HEK293T (cell line): Measurements from ENCODE around the gene CACNA1E.

Experiments
- CTCF ChIA-PET: fragments of 350-600 bp; formaldehyde crosslinking; extraction: SDS; loops from one replicate; lab custom pipeline; 2021; ENCODE audit warnings: antibody characterized with exemption, inconsistent platforms; lab: Yijun Ruan, JAX
- POLR2A ChIA-PET: fragments of 350-600 bp; formaldehyde crosslinking; extraction: SDS; loops from one replicate; lab custom pipeline; 2020; ENCODE audit warnings: antibody characterized with exemption, inconsistent platforms; lab: Yijun Ruan, JAX
- DNase-seq: peaks from one replicate; pipeline ENCODE4 v3.0.0; 2012; ENCODE audit warnings: mixed read lengths; ENCODE audit errors: extremely low spot score
- ARNT ChIP-seq: fragments of 450-650 bp; IDR thresholded peaks from 2 replicates; pipeline ENCODE4 v1.6.1; 2017; ENCODE audit warnings: mild to moderate bottlenecking
- BHLHE40 ChIP-seq: fragments of 450-650 bp; IDR thresholded peaks from 2 replicates; pipeline ENCODE4 v1.6.1; 2016; ENCODE audit warnings: mild to moderate bottlenecking, moderate library complexity, borderline replicate concordance
- CTBP1 ChIP-seq: fragments of 450-650 bp; IDR thresholded peaks from 2 replicates; pipeline ENCODE4 v1.6.1; 2016; ENCODE audit warnings: borderline replicate concordance
- ELF4 ChIP-seq: fragments of 450-650 bp; IDR thresholded peaks from 2 replicates; pipeline ENCODE4 v1.6.1; 2017; ENCODE audit warnings: antibody characterized with exemption
- FOXA1 ChIP-seq: fragments of 450-650 bp; IDR thresholded peaks from 2 replicates; pipeline ENCODE4 v1.6.1; 2016; ENCODE audit warnings: mild to moderate bottlenecking
- FOXK2 ChIP-seq: fragments of 450-650 bp; IDR thresholded peaks from 2 replicates; pipeline ENCODE4 v1.6.1; 2016; ENCODE audit warnings: mild to moderate bottlenecking
- FOXM1 ChIP-seq: fragments of 450-650 bp; IDR thresholded peaks from 2 replicates; pipeline ENCODE4 v1.6.1; 2017; ENCODE audit warnings: mild to moderate bottlenecking, borderline replicate concordance
- HDGF ChIP-seq: fragments of 450-650 bp; IDR thresholded peaks from 2 replicates; pipeline ENCODE4 v1.6.1; 2017; ENCODE audit warnings: antibody characterized with exemption, borderline replicate concordance
- L3MBTL2 ChIP-seq: fragments of 450-650 bp; conservative IDR thresholded peaks from 2 replicates; pipeline ENCODE4 v1.6.1; 2016; ENCODE audit warnings: mild to moderate bottlenecking
- LEF1 ChIP-seq: fragments of 450-650 bp; IDR thresholded peaks from 2 replicates; pipeline ENCODE4 v1.6.1; 2017; ENCODE audit warnings: mild to moderate bottlenecking, borderline replicate concordance
- NFRKB ChIP-seq: fragments of 450-650 bp; IDR thresholded peaks from 2 replicates; pipeline ENCODE4 v1.6.1; 2016; ENCODE audit warnings: mild to moderate bottlenecking, moderate library complexity
- SP1 ChIP-seq: fragments of 450-650 bp; IDR thresholded peaks from 2 replicates; pipeline ENCODE4 v1.6.1; 2017
- SUZ12 ChIP-seq: fragments of 450-650 bp; IDR thresholded peaks from 2 replicates; pipeline ENCODE4 v1.6.1; 2016; ENCODE audit warnings: mild to moderate bottlenecking
- TARDBP ChIP-seq: fragments of 450-650 bp; IDR thresholded peaks from 2 replicates; pipeline ENCODE4 v1.6.1; 2016
- ZNF384 ChIP-seq: fragments of 450-650 bp; IDR thresholded peaks from 2 replicates; pipeline ENCODE4 v1.6.1; 2016
- TF ChIP-seq, protein P1 (sequence below): fragments of 450-650 bp; IDR thresholded peaks from 2 replicates; pipeline ENCODE4 v1.6.1; 2016

The CACNA1E gene

DNA sequence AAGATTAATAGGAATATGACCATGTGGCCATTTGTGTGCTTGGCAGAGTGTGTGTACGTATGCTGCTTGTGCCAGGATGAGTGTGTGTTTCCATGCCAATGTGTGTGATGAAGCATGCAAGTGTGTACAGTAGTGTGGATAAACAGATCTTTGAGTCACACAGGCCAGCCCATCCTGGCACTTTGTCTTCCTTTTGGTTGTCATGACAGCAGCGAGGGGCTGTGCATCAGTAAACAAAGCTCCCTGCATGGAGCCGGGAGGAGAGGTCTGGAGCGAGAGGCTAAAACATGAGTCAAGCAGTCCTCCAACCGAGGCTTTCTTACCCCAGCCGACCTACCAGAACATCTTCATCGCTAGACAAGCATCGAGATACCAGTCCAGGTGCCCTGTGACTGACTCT is 221.2 kb downstream of the CACNA1E start:
- POLR2A ChIA-PET, result no interaction called here
- TF ChIP-seq BHLHE40 (no peak), ZNF384 (no peak), SUZ12 (no peak), FOXA1 (no peak), NFRKB (no peak), LEF1 (no peak), TARDBP (no peak), L3MBTL2 (no peak), ARNT (no peak), HDGF (no peak), SP1 (no peak), FOXM1 (no peak), CTBP1 (no peak)
- TF ChIP-seq, protein P1, sequence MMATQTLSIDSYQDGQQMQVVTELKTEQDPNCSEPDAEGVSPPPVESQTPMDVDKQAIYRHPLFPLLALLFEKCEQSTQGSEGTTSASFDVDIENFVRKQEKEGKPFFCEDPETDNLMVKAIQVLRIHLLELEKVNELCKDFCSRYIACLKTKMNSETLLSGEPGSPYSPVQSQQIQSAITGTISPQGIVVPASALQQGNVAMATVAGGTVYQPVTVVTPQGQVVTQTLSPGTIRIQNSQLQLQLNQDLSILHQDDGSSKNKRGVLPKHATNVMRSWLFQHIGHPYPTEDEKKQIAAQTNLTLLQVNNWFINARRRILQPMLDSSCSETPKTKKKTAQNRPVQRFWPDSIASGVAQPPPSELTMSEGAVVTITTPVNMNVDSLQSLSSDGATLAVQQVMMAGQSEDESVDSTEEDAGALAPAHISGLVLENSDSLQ, result no peak
- CTCF ChIA-PET, result no interaction called here
- DNase-seq, result no peak

DNA sequence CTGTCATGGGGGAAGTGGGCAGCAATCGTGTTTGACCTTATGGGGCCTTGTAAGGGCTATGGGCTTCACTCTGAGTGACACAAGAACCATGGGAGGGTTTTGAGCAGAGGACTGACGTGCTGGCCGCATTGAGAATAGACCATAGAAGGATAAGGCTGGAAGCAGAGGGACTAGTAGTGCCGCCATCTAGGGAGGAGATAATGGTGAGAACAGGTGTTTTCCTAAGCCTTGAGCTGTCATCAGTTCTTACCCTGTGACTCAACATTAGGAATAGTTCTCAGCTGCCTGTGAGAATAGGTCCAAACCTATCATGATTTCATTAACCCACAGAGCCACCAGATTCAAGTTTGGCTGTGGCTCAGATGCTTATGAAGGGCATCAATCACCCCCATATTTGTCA is 228.5 kb downstream of the CACNA1E start:
- CTCF ChIA-PET, result no interaction called here
- POLR2A ChIA-PET, result no interaction called here
- no peak for DNase-seq
- TF ChIP-seq, protein P1, result no peak
- TF ChIP-seq HDGF (no peak), BHLHE40 (no peak), LEF1 (no peak), SP1 (no peak), ELF4 (no peak), SUZ12 (no peak), NFRKB (no peak), ARNT (no peak), FOXA1 (no peak), L3MBTL2 (no peak), TARDBP (no peak), ZNF384 (no peak), FOXM1 (no peak), FOXK2 (no peak)

DNA sequence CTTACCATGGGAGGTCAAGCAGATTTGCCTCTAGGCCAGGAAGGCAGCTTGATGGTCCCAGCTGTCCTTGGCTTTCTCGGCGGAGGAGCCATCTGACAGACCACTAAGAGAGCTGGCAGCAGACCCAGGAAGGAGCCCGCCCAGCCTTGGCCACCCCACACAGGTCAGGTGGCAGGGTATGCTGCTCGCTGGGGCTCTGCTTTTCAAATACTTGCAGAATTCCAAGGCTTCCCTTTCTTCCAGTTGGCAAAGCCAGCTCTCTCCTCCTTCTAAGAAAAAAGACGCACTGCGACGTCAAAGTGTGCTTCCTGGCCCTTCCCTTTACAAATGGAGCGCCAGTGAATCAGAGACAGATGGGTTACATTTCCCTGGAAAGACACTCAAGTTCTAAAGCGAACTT is 229.4 kb downstream of the CACNA1E start:
- TF ChIP-seq HDGF (no peak), LEF1 (no peak), FOXM1 (no peak), ARNT (no peak), CTBP1 (no peak), ZNF384 (no peak), L3MBTL2 (no peak), FOXK2 (no peak), BHLHE40 (no peak)
- TF ChIP-seq, protein P1, result no peak
- no peak for DNase-seq
- ChIA-PET CTCF (no interaction called here), POLR2A (no interaction called here)

DNA sequence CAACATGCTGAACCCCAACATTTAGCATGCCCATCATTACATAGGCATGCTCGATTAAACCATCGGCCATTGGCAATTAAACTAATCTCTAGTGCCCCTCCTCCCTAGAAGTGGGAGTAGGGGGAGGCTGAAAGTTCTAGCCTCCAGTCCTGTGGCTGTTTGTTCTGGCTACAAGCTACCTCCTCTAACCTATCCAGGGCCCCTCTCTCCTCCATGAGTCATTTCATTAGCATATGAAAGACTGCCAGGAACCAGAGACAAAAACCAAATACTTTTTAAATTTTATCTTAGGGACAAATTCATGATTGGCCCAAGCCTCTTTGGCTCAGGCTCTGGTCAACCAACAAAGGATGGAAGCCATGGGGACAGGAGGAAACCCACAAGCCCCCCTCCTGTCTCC is 231.1 kb downstream of the CACNA1E start:
- ChIA-PET POLR2A (no interaction called here), CTCF (no interaction called here)
- TF ChIP-seq BHLHE40, result no peak
- no peak for TF ChIP-seq ZNF384
- TF ChIP-seq NFRKB, result no peak
- no peak for TF ChIP-seq LEF1
- no peak for TF ChIP-seq HDGF
- TF ChIP-seq ELF4, result no peak
- no peak for TF ChIP-seq SUZ12
- TF ChIP-seq SP1, result no peak
- no peak for TF ChIP-seq ARNT
- TF ChIP-seq L3MBTL2, result no peak
- no peak for TF ChIP-seq TARDBP
- TF ChIP-seq, protein P1, result no peak
- TF ChIP-seq FOXM1, result no peak
- TF ChIP-seq FOXK2, result no peak
- TF ChIP-seq FOXA1, result no peak
- TF ChIP-seq CTBP1, result no peak
- DNase-seq, result no peak

DNA sequence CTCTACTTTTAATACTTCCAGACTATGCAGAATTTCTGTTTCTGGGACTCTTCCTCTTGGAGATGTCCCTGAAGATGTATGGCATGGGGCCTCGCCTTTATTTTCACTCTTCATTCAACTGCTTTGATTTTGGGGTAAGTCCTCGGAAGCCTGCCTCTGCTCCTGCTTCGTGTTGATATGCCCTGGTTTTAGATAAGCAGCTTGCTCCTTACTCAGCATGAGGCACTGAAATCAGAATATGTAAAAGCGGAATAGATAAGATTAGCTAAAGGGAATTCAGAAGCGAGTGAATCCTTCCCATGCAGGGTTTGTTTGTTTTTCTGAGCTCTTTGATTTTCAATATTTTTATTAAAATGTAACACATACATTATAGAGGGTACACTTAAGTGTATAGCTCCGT is 234.7 kb downstream of the CACNA1E start:
- TF ChIP-seq ARNT (no peak), SUZ12 (no peak)
- POLR2A ChIA-PET, result no interaction called here
- CTCF ChIA-PET, result interaction anchor here (0.6 kb wide), 1 partner anchor 29 kb away, joined by 3 read pairs; no protein-coding TSS in a partner anchor
- DNase-seq, result no peak

DNA sequence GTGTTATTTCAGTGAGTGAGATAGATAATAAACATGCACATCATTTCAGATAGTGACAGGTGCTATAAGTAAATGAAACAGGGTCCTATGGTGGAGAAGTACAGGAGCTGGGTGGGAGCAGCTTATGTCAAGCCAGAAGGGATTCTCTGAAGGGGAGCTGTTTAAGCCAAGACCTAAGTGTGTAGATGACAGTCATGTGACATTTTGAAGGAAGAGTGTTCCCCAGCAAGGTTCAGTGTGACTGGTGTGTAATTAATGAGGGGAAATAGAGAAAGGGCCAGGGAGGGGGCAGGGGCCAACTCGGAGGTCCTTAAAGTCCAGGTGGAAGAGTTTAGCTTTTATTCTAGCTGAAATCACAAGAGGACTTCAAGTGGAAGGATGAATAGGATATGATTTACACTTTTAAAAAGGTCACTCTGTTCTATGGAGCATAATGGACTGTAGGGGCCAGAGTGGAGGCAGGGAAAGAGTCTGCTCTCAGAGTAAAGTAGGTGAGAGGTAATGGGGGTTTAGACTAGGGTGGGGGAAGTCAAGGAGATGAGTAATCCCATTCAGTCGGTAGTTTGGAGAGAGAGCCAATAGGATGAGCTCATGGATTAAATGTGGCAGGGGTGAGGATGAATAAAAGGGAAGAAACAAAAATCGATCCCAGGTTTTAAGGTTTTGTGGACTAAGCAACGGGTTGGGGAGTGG is 243.1 kb downstream of the CACNA1E start:
- ChIA-PET CTCF (interaction anchor here (0.6 kb wide), 1 partner anchor 13 kb away, joined by 3 read pairs; no protein-coding TSS in a partner anchor), POLR2A (no interaction called here)
- no peak for TF ChIP-seq ELF4
- no peak for TF ChIP-seq ARNT
- no peak for TF ChIP-seq TARDBP
- TF ChIP-seq ZNF384, result no peak
- DNase-seq, result no peak
